A673 (cell line): ENCODE measurements around the gene MED12L. TPM values are rescaled to one million over a fixed set of nuclear protein-coding genes. Genes with fewer than 3 reads are reported as not detected.

ENCODE experiments used
- BruUV-seq: library from RNA; stranded (reverse); fragments of 400-500 nt; replicated peaks from 2 replicates; lab custom pipeline; 2021; lab: Mats Ljungman, UMichigan
- CTCF ChIA-PET: fragments of 300-600 bp; sonication (Branson Sonifier 250); formaldehyde crosslinking; loops from one replicate; lab custom pipeline; 2022; ENCODE audit warnings: antibody characterized with exemption; lab: Charles Lee
- POLR2A ChIA-PET: fragments of 300-600 bp; sonication (Branson Sonifier 250); formaldehyde crosslinking; loops from one replicate; lab custom pipeline; 2022; ENCODE audit warnings: antibody characterized with exemption; ENCODE audit not compliant: low non-redundant PET; lab: Charles Lee
- DNase-seq: peaks from one replicate; pipeline ENCODE4 v3.0.0-alpha.2; 2015; ENCODE audit warnings: low spot score
- H3K27ac ChIP-seq: fragments of 200-600 bp; sonication (generic); 2 replicates; pipeline ENCODE4 v1.5.1; 2016; ENCODE audit warnings: mixed run types, low read depth, mild to moderate bottlenecking, mixed read lengths, antibody characterized with exemption, low read length; ENCODE audit not compliant: poor library complexity, severe bottlenecking
- H3K27me3 ChIP-seq: fragments of 200-600 bp; sonication (generic); replicated peaks from 2 replicates; pipeline ENCODE4 v1.6.1; 2017; ENCODE audit warnings: mixed run types, low read depth, mild to moderate bottlenecking, mixed read lengths, antibody characterized with exemption, low read length; ENCODE audit not compliant: insufficient read depth, poor library complexity
- H3K36me3 ChIP-seq: fragments of 200-600 bp; sonication (generic); 2 replicates; pipeline ENCODE4 v1.6.1; 2016; ENCODE audit warnings: mixed run types, mild to moderate bottlenecking, mixed read lengths, antibody characterized with exemption, low read length; ENCODE audit not compliant: insufficient read depth, poor library complexity, severe bottlenecking
- H3K4me1 ChIP-seq: fragments of 200-600 bp; sonication (generic); 2 replicates; pipeline ENCODE4 v1.6.1; 2017; ENCODE audit warnings: mixed run types, mild to moderate bottlenecking, mixed read lengths, antibody characterized with exemption, low read length; ENCODE audit not compliant: insufficient read depth, poor library complexity, severe bottlenecking
- H3K4me3 ChIP-seq: fragments of 200-600 bp; sonication (generic); 2 replicates; pipeline ENCODE4 v1.5.1; 2016; ENCODE audit warnings: low read depth, mixed run types, mild to moderate bottlenecking, mixed read lengths, low read length; ENCODE audit not compliant: poor library complexity, severe bottlenecking
- H3K9me3 ChIP-seq: fragments of 200-600 bp; sonication (generic); 2 replicates; pipeline ENCODE4 v1.6.1; 2016; ENCODE audit warnings: mixed run types, low read depth, mild to moderate bottlenecking, mixed read lengths, antibody characterized with exemption, low read length; ENCODE audit not compliant: poor library complexity, severe bottlenecking
- CTCF ChIP-seq: fragments of 300-800, 200-600 bp; sonication (generic); conservative IDR thresholded peaks from 2 replicates; pipeline ENCODE4 v1.5.1; 2017; ENCODE audit warnings: low read depth, mild to moderate bottlenecking, antibody characterized with exemption, low read length, moderate library complexity, mixed read lengths
- EZH2 ChIP-seq: fragments of 200-600 bp; sonication (generic); IDR thresholded peaks from 2 replicates; pipeline ENCODE4 v1.6.1; 2017; ENCODE audit warnings: borderline replicate concordance, low read depth, mild to moderate bottlenecking, mixed read lengths, antibody characterized with exemption, low read length; ENCODE audit not compliant: poor library complexity, severe bottlenecking
- intact Hi-C: fragments of 100-400 bp; cut with micrococcal nuclease; formaldehyde crosslinking; loops from one replicate; pipeline ENCODE4 v1.10.0; 2022; ENCODE audit not compliant: unreplicated experiment
- total RNA-seq: library from RNA; stranded (reverse); gene quantifications from 2 replicates; pipeline ENCODE4 v1.2.3, GENCODE V29; 2021

Gene MED12L
- total RNA-seq, 1 experiment from 2014 or later, result 0.71 TPM

- Histone ChIP-seq H3K4me3 (no peak overlapping the region), H3K36me3 (peaks cover 24% of the 10 kb centered on the region), H3K4me1 (peaks cover 22% of the 10 kb centered on the region), H3K27me3 (no peaks in the 10 kb centered on the region), H3K27ac (peak overlapping the region; percentile 34), H3K9me3 (no peaks in the 10 kb centered on the region)
- intact Hi-C loops, result loop anchor here (1.0 to 5.0 kb wide), 5 partner anchors 123 to 479 kb away; no protein-coding TSS in a partner anchor
- DNase-seq, result peak; percentile 90
- no TSS peak for BruUV-seq
- CTCF ChIA-PET, result interaction anchor here (0.5 to 2.3 kb wide), 4 partner anchors 14 to 399 kb away, joined by 3 to 19 read pairs (median 3); no protein-coding TSS in a partner anchor
- TF ChIP-seq EZH2, result no peak
- TF ChIP-seq CTCF, result peak; percentile 77
- POLR2A ChIA-PET, result no interaction called here
Measured at GRCh38 chr3:151439652-151440125, 354.2 kb downstream of the MED12L start.

GRCh38 chr3:151440940-151441339 is 355.5 kb downstream of the MED12L start:
- intact Hi-C loops, result loop anchor here (1.0 to 5.0 kb wide), 3 partner anchors 121 to 477 kb away; no protein-coding TSS in a partner anchor
- peaks cover 24% of the 10 kb centered on the region for H3K36me3 ChIP-seq

GRCh38 chr3:151443583-151443982 is 358.1 kb downstream of the MED12L start:
- ChIA-PET CTCF (no interaction called here), POLR2A (no interaction called here)

More at GRCh38 chr3:151440940-151441339, 355.5 kb downstream of the MED12L start:
- Histone ChIP-seq H3K4me3 (no peak overlapping the region), H3K9me3 (no peaks in the 10 kb centered on the region), H3K4me1 (peaks cover 22% of the 10 kb centered on the region), H3K27me3 (no peaks in the 10 kb centered on the region), H3K27ac (peak overlapping the region; percentile 15)
- CTCF ChIA-PET, result interaction anchor here (2.3 kb wide), 1 partner anchor 398 kb away, joined by 19 read pairs; no protein-coding TSS in a partner anchor
- no peak for TF ChIP-seq EZH2
- TF ChIP-seq CTCF, result no peak
- POLR2A ChIA-PET, result no interaction called here
- no TSS peak for BruUV-seq
- peak; percentile 61 for DNase-seq

More at GRCh38 chr3:151443583-151443982, 358.1 kb downstream of the MED12L start:
- Histone ChIP-seq H3K4me3 (no peak overlapping the region), H3K27ac (no peak overlapping the region), H3K9me3 (peaks cover 14% of the 10 kb centered on the region), H3K27me3 (no peaks in the 10 kb centered on the region), H3K4me1 (peaks cover 22% of the 10 kb centered on the region), H3K36me3 (peaks cover 27% of the 10 kb centered on the region)
- no TSS peak for BruUV-seq
- peak; percentile 24 for DNase-seq
- intact Hi-C loops, result loop anchor here (5.0 kb wide), 1 partner anchor 119 kb away; no protein-coding TSS in a partner anchor
- TF ChIP-seq EZH2 (no peak), CTCF (no peak)
